HEK293T (cell line): Measurements from ENCODE around the gene LYRM1.

Experiments
- ARNT ChIP-seq: fragments of 450-650 bp; IDR thresholded peaks from 2 replicates; pipeline ENCODE4 v1.6.1; 2017; ENCODE audit warnings: mild to moderate bottlenecking
- BHLHE40 ChIP-seq: fragments of 450-650 bp; IDR thresholded peaks from 2 replicates; pipeline ENCODE4 v1.6.1; 2016; ENCODE audit warnings: mild to moderate bottlenecking, moderate library complexity, borderline replicate concordance
- ELF4 ChIP-seq: fragments of 450-650 bp; IDR thresholded peaks from 2 replicates; pipeline ENCODE4 v1.6.1; 2017; ENCODE audit warnings: antibody characterized with exemption
- FOXA1 ChIP-seq: fragments of 450-650 bp; IDR thresholded peaks from 2 replicates; pipeline ENCODE4 v1.6.1; 2016; ENCODE audit warnings: mild to moderate bottlenecking
- FOXK2 ChIP-seq: fragments of 450-650 bp; IDR thresholded peaks from 2 replicates; pipeline ENCODE4 v1.6.1; 2016; ENCODE audit warnings: mild to moderate bottlenecking
- FOXM1 ChIP-seq: fragments of 450-650 bp; IDR thresholded peaks from 2 replicates; pipeline ENCODE4 v1.6.1; 2017; ENCODE audit warnings: mild to moderate bottlenecking, borderline replicate concordance
- HDGF ChIP-seq: fragments of 450-650 bp; IDR thresholded peaks from 2 replicates; pipeline ENCODE4 v1.6.1; 2017; ENCODE audit warnings: antibody characterized with exemption, borderline replicate concordance
- NFRKB ChIP-seq: fragments of 450-650 bp; IDR thresholded peaks from 2 replicates; pipeline ENCODE4 v1.6.1; 2016; ENCODE audit warnings: mild to moderate bottlenecking, moderate library complexity
- SP1 ChIP-seq: fragments of 450-650 bp; IDR thresholded peaks from 2 replicates; pipeline ENCODE4 v1.6.1; 2017
- SUZ12 ChIP-seq: fragments of 450-650 bp; IDR thresholded peaks from 2 replicates; pipeline ENCODE4 v1.6.1; 2016; ENCODE audit warnings: mild to moderate bottlenecking
- TARDBP ChIP-seq: fragments of 450-650 bp; IDR thresholded peaks from 2 replicates; pipeline ENCODE4 v1.6.1; 2016
- ZNF384 ChIP-seq: fragments of 450-650 bp; IDR thresholded peaks from 2 replicates; pipeline ENCODE4 v1.6.1; 2016

DNA sequence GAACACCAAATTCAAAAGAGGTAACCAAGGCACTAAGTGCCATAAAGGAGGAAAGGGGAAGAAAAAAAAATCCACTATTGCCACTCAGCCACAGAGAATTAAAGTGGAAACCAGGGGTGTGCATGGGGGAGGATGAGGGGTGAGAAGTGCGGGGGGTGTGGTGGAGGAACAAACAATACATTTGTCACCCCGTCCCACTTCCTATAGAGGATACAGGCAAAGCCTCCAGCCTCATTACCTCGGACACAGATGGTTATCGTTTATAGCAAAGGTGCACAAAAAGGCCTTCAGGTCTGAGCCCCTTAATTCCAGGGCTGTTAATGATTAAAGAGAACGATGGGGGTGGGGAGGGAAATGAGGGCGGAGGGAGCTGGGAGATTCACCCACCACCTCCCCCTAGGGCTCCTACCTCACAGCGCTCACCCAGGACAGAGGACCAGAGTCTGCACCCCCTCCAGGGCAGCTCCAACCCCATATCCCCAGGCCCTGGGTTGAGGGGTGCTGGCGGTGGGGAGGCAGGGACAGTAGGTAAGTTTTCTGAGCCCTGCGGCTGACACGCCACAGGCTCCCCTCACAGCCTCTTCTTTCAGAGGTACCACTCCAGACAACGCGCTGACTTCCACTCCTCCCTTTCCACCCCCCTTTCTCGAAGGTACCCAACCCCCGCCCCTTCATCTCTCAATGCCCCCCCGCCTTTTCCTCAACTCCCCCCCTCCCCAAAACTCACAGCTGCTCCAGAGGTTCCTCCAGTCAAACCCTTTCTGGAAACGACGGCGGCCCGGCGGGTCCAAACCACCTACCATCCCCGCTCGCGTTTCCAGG is 883 bp upstream of the LYRM1 start:
- TF ChIP-seq SUZ12 (no peak), BHLHE40 (no peak), ELF4 (no peak), NFRKB (no peak), SP1 (no peak), ARNT (no peak), HDGF (no peak), ZNF384 (no peak), FOXK2 (no peak), TARDBP (no peak), FOXA1 (no peak), FOXM1 (no peak)
